Ecto neural progenitor cell (in vitro differentiated cells): ENCODE results near the gene NSD1.
"Not testable (repeated sequence)": the region's sequence is repeated elsewhere in the genome, so short reads cannot be mapped to it uniquely, and the experiment has no call there.

Experiments
- DNase-seq: peaks from one replicate; pipeline ENCODE4 v3.0.0-alpha.2; 2018; ENCODE audit warnings: low spot score

The NSD1 gene

DNA sequence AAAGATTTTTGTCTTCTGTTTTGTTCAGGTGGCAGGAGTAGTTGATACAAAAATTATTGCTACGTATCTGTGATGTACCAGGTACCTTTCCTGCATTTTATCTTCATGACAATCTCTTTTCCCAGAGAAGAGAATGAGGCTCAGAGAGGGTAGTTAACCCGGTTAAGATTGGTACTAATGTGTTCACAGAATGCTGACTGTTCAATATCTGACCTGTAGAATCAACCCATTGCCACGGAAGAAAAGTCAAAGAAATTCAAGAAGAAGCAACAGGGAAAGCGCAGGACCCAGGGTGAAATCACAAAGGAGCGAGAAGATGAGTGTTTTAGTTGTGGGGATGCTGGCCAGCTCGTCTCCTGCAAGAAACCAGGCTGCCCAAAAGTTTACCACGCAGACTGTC, 158.2 kb downstream of the NSD1 start:
- no peak for DNase-seq

DNA sequence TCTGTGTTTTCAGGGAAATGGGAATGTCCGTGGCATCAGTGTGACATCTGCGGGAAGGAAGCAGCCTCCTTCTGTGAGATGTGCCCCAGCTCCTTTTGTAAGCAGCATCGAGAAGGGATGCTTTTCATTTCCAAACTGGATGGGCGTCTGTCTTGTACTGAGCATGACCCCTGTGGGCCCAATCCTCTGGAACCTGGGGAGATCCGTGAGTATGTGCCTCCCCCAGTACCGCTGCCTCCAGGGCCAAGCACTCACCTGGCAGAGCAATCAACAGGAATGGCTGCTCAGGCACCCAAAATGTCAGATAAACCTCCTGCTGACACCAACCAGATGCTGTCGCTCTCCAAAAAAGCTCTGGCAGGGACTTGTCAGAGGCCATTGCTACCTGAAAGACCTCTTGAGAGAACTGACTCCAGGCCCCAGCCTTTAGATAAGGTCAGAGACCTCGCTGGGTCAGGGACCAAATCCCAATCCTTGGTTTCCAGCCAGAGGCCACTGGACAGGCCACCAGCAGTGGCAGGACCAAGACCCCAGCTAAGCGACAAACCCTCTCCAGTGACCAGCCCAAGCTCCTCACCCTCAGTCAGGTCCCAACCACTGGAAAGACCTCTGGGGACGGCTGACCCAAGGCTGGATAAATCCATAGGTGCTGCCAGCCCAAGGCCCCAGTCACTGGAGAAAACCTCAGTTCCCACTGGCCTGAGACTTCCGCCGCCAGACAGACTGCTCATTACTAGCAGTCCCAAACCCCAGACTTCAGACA, 160.4 kb downstream of the NSD1 start:
- no peak for DNase-seq

GRCh38 chr5:177294632-177295031, 161.1 kb downstream of the NSD1 start:
- no peak for DNase-seq

DNA sequence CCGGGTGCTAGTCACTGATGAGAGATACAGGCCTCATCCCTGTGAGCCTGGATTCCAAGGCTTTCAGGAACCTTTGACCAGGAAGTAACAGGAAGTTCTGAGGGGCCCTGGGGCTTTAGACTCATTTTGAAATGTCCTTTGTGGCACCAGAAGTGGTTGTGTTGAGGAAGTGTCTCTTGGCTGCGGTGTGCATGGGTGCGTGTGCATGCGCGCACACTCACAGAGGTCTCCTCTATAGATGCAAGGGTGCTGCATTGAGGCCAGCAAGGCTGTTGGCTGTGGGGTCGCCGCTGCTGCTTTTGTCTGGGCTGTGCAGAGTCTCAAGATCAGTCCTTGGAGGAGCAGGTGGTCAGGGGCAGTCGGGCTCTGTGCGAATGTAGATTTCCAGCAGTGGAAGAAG, 162.4 kb downstream of the NSD1 start:
- no peak for DNase-seq

DNA sequence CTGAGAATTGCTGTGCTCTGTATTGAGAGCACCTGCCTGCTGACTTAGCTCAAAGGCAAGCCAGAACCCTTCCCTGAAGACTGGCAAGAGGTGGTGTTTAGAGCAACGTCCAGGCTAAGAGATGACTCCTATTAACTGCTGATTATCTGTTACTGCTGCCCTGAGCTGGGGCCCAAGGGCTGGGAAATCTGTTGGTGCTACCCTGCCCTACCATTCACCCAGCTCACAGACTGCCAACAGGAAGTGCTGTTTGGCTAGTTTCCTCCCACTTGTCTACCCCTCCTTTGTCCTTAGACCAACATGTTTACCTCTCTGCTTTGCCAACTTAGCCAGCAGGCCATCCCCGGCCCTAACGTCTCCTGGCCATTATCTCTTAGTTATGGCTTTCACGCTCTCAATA, 163.0 kb downstream of the NSD1 start:
- DNase-seq = no peak

- DNase-seq = no peak
Observed at GRCh38 chr5:177297922-177298321, 164.3 kb downstream of the NSD1 start.

- no peak for DNase-seq
Observed at GRCh38 chr5:177299697-177300096, 166.1 kb downstream of the NSD1 start.

- DNase-seq = no peak
Observed at GRCh38 chr5:177300236-177300880, 166.8 kb downstream of the NSD1 start.

DNA sequence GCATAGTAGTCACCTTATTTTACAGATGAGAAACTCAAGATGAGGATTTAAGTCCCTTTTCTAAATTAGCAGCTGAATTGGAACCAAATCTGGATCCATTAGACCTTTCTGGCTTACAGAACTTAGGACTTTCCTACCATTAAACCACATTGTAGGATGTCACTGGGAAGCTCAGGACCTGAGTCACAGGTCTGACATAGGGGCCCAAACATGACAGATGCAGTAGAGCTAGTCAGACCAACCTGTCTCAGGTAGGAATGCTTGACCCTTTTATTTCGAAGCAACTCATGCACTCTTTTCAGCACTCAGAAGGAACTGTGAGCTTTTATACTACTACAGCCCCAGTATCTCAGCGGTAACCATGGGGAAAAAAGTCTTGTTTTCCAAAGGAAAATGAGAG, 167.4 kb downstream of the NSD1 start:
- no peak for DNase-seq

- no peak for DNase-seq
Observed at GRCh38 chr5:177301503-177302165, 168.1 kb downstream of the NSD1 start.

GRCh38 chr5:177302354-177303110, 169.0 kb downstream of the NSD1 start:
- no peak for DNase-seq

DNA sequence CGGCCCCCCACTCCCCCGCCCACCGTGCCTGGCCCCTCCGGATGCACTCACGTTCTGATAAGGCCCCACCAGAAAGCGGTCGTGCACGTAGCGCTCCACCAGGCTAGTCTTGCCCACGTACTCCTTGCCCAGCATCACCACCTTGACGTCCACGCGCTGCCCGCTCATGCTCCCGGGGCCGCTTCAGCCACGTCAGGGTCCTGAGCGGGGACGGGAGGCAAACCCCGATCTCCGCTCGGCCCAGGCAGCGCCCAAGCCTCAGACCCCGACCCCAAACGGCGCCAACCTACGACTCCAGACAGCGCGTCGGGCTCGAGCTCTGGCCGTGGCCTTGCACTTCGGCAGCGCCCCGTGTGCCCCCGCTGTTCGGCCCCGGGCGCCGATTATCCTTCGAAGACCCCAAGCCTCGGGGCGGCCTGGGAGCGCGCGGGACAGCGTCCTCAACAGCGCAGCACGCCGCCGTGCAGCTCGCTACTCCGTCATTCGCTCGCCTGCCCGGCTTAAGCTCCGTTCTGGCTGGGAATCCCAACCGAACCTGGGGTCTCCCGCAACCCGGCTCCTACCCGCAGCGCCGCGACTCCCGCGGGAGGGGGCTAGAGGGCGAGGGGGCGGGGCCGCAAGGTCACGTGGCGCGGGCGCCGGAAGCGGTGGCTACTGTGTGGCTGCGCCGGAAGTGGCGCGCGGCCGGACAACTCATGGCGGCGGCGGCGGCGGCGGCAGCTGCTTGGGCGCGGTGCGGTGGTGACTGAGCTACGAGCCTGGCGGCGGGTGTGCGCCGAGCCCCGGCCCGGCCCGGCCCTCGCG, 169.8 kb downstream of the NSD1 start, which contains the start of the genes PRELID1 and RAB24:
TSS of gene PRELID1 (plus strand) at position 679 of the 804 bp plus-strand sequence. CDS start 187 bp downstream, outside the sequence.
TSS of gene RAB24 (minus strand) at position 599 of the 804 bp plus-strand sequence. CDS start at position 168, 431 bp downstream.
- peak; percentile 93 for DNase-seq

DNA sequence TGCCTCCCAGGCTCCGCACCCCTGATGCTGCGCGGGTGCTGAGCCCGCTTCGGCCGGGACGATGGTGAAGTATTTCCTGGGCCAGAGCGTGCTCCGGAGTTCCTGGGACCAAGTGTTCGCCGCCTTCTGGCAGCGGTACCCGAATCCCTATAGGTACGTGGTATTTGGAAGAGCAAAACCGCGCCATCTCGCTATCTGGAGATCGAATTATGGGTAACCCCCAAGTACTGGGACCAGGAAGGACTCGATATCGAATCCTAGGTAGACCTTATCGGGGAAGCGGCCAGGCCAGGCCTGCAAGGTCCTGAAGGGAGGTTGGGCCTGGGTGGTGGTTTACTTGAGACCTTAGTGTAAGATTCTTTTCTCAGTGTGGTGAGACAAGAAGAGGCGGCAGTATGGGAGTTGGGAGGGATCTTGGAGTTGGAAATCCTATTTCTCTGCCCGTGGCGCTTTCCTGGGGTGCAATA, 170.4 kb downstream of the NSD1 start:
- no peak for DNase-seq

- DNase-seq = no peak
Observed at GRCh38 chr5:177304392-177305119, 171.0 kb downstream of the NSD1 start.

DNA sequence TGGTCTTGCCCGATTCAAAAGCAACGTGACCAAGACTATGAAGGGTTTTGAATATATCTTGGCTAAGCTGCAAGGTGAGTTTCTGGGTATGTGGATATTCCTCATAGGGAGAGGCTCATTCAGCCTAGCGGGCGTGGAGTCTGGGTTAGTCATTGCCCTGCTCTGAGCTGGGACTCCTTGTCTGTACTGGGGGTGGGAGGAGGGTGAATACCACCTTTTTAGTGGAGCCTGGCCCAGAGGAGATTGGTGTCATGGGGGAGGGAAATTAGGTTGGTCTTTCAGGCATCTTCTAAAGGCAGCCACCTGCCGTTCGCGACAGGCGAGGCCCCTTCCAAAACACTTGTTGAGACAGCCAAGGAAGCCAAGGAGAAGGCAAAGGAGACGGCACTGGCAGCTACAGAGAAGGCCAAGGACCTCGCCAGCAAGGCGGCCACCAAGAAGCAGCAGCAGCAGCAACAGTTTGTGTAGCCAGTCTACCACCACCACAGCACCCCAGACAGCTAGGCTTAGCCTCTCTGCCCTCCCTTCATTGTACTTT, 172.6 kb downstream of the NSD1 start:
- DNase-seq = not testable (repeated sequence)

- no peak for DNase-seq
Observed at GRCh38 chr5:177306674-177307543, 173.3 kb downstream of the NSD1 start.

- no peak for DNase-seq
Observed at GRCh38 chr5:177307544-177308363, 174.2 kb downstream of the NSD1 start.

- DNase-seq = no peak
Observed at GRCh38 chr5:177308740-177309139, 175.2 kb downstream of the NSD1 start.
